Endothelial cell of umbilical vein (primary cell): ENCODE results near the gene INSRR. TPM values are rescaled to one million over a fixed set of nuclear protein-coding genes. Genes with fewer than 3 reads are reported as not detected.

Experiments
- BruUV-seq: library from RNA; stranded (reverse); fragments of 400-500 nt; replicated peaks from 2 replicates; lab custom pipeline; 2021; lab: Mats Ljungman, UMichigan
- CTCF ChIA-PET: fragments of 300-600, 350-600 bp; sonication (Branson Sonifier 250); formaldehyde crosslinking; loops from one replicate; lab custom pipeline; 2021; ENCODE audit warnings: antibody characterized with exemption, inconsistent platforms; lab: Charles Lee
- POLR2A ChIA-PET: fragments of 300-600, 350-600 bp; sonication (Branson Sonifier 250); formaldehyde crosslinking; loops from one replicate; lab custom pipeline; 2021; ENCODE audit warnings: antibody characterized with exemption, inconsistent platforms; lab: Charles Lee
- DNase-seq: peaks from one replicate; pipeline ENCODE4 v3.0.0-alpha.2; 2011; ENCODE audit warnings: low read depth, low spot score
- FAIRE-seq: peaks from 2 replicates; lab custom pipeline; 2011; peaks lifted over from hg19 to GRCh38; lab: Jason Lieb, UNC
- H2AFZ ChIP-seq: 2 replicates; pipeline ENCODE4 v1.6.0; 2012; ENCODE audit warnings: low read depth, low read length, control low read depth, inconsistent platforms
- H3K27ac ChIP-seq: 2 replicates; pipeline ENCODE4 v1.5.1; 2011; ENCODE audit warnings: low read depth, mild to moderate bottlenecking, control low read depth, low read length, moderate library complexity; ENCODE audit not compliant: insufficient read depth
- H3K27me3 ChIP-seq, 2 experiments: 2 replicates each; pipeline versions ENCODE4 v1.6.0 to v1.6.1; 2011; ENCODE audit warnings: low read length in 2 of 2, mixed read lengths in 1 of 2; ENCODE audit not compliant: control insufficient read depth in 2 of 2, insufficient read depth in 2 of 2
- H3K36me3 ChIP-seq, 2 experiments: 2 replicates in 1 of 2; 3 replicates in 1 of 2; pipeline ENCODE4 v1.5.1; 2011; ENCODE audit warnings: low read length in 2 of 2, mild to moderate bottlenecking in 1 of 2, moderate library complexity in 1 of 2; ENCODE audit not compliant: control insufficient read depth in 2 of 2, insufficient read depth in 2 of 2; ENCODE audit errors: extremely low read depth in 1 of 2
- H3K4me1 ChIP-seq: 3 replicates; pipeline ENCODE4 v1.5.1; 2011; ENCODE audit warnings: mild to moderate bottlenecking, low read length; ENCODE audit not compliant: control insufficient read depth, insufficient read depth; ENCODE audit errors: extremely low read depth
- H3K4me2 ChIP-seq: 2 replicates; pipeline ENCODE4 v1.6.1; 2011; ENCODE audit warnings: low read length, control low read depth, mixed read lengths; ENCODE audit not compliant: insufficient read depth
- H3K4me3 ChIP-seq, 3 experiments: fragments of 200-600 bp in 1 of 3; sonication (generic), shearing (Covaris generic) in 1 of 3; replicated peaks in 1 of 3; 2 replicates each; pipeline ENCODE4 v1.5.1; 2011 to 2016; ENCODE audit warnings: control low read depth in 3 of 3, low read length in 3 of 3, mild to moderate bottlenecking in 2 of 3, inconsistent platforms in 1 of 3, low read depth in 1 of 3, moderate library complexity in 1 of 3; ENCODE audit not compliant: insufficient read depth in 1 of 3
- H3K79me2 ChIP-seq: 2 replicates; pipeline ENCODE4 v1.6.0; 2012; ENCODE audit warnings: low read length, inconsistent platforms; ENCODE audit not compliant: control insufficient read depth, insufficient read depth
- H3K9ac ChIP-seq: replicated peaks from 2 replicates; pipeline ENCODE3; 2011; ENCODE audit warnings: low read length, control low read depth; ENCODE audit not compliant: insufficient read depth; ENCODE audit errors: extremely low read depth
- H3K9me1 ChIP-seq: replicated peaks from 3 replicates; pipeline ENCODE4 v1.6.0; 2011; ENCODE audit warnings: mild to moderate bottlenecking, low read length; ENCODE audit not compliant: control insufficient read depth, insufficient read depth; ENCODE audit errors: extremely low read depth
- H3K9me3 ChIP-seq: replicated peaks from 2 replicates; pipeline ENCODE4 v1.5.1; 2012; ENCODE audit warnings: low read length, inconsistent platforms; ENCODE audit not compliant: control insufficient read depth, insufficient read depth
- H4K20me1 ChIP-seq: replicated peaks from 2 replicates; pipeline ENCODE3; 2011; ENCODE audit warnings: mild to moderate bottlenecking, low read length; ENCODE audit not compliant: control insufficient read depth, insufficient read depth; ENCODE audit errors: extremely low read depth
- EZH2 ChIP-seq: IDR thresholded peaks from 2 replicates; pipeline ENCODE4 v1.6.1; 2012; ENCODE audit warnings: borderline replicate concordance, low read depth, mild to moderate bottlenecking, moderate library complexity, low read length, inconsistent platforms; ENCODE audit not compliant: severe bottlenecking
- FOS ChIP-seq: IDR thresholded peaks from 2 replicates; pipeline ENCODE4 v1.6.1; 2011; ENCODE audit warnings: mild to moderate bottlenecking, low read length, moderate library complexity, borderline replicate concordance; ENCODE audit not compliant: insufficient read depth
- GATA2 ChIP-seq: IDR thresholded peaks from 2 replicates; pipeline ENCODE4 v1.7.0; 2011; ENCODE audit warnings: low read depth, mild to moderate bottlenecking, moderate library complexity, mixed read lengths, low read length; ENCODE audit not compliant: insufficient read length, insufficient read depth
- JUN ChIP-seq: IDR thresholded peaks from 2 replicates; pipeline ENCODE4 v1.6.1; 2011; ENCODE audit warnings: borderline replicate concordance, low read depth; ENCODE audit not compliant: insufficient read length, insufficient read depth
- MYC ChIP-seq: IDR thresholded peaks from one replicate; pipeline ENCODE4 v1.6.1; 2011; ENCODE audit warnings: mild to moderate bottlenecking, low read depth, low read length
- POLR2A ChIP-seq: IDR thresholded peaks from 2 replicates; pipeline ENCODE4 v1.6.1; 2012; ENCODE audit warnings: low read depth, mild to moderate bottlenecking, control low read depth, low read length
- POLR2AphosphoS5 ChIP-seq: IDR thresholded peaks from 2 replicates; pipeline ENCODE4 v1.6.1; 2012; ENCODE audit warnings: low read depth, mild to moderate bottlenecking, control low read depth, low read length, moderate library complexity; ENCODE audit not compliant: insufficient read depth
- dilution Hi-C: fragments of 300-500 bp; cut with MboI; formaldehyde crosslinking; loops from one replicate; pipeline ENCODE4 v1.15.0; 2019; ENCODE audit warnings: low sequenced_read_pairs; ENCODE audit not compliant: extremely low pct_ligation_motif_present
- intact Hi-C: fragments of 100-400 bp; cut with micrococcal nuclease; formaldehyde crosslinking; loops from one replicate; pipeline ENCODE4 v1.10.0; 2022
- polyA plus RNA-seq, 4 experiments: library from polyadenylated mRNA; depleted of rRNA in 3 of 4; stranded (reverse) in 3 of 4; unstranded in 1 of 4; fragments of >200 nt; gene quantifications; 2 replicates each; pipeline versions ENCODE4 v1.2.1 to v1.2.3, GENCODE V29; 2011 to 2012; ENCODE audit warnings: missing spikeins in 1 of 4
- total RNA-seq: library from RNA; stranded (reverse); gene quantifications from 2 replicates; pipeline ENCODE4 v1.2.3, GENCODE V29; 2021
- TF ChIP-seq, protein P1 (sequence below): IDR thresholded peaks from 2 replicates; pipeline ENCODE4 v1.6.1; 2011; ENCODE audit not compliant: insufficient read depth, insufficient read length
- TF ChIP-seq, protein P2 (sequence below), 2 donors: IDR thresholded peaks; 1 replicate in 1 of 2; 2 replicates in 1 of 2; pipeline ENCODE4 v1.5.1; 2011; ENCODE audit warnings: low read length in 2 of 2, mild to moderate bottlenecking in 2 of 2, moderate library complexity in 2 of 2, control low read depth in 1 of 2, inconsistent platforms in 1 of 2, low read depth in 1 of 2; ENCODE audit not compliant: insufficient read depth in 1 of 2; ENCODE audit errors: extremely low read depth in 1 of 2

The INSRR gene
- total and polyA plus RNA-seq, 2 donors (not counting 3 experiments of a cell fraction or from before 2014, with no cell fraction given), result not detected

DNA sequence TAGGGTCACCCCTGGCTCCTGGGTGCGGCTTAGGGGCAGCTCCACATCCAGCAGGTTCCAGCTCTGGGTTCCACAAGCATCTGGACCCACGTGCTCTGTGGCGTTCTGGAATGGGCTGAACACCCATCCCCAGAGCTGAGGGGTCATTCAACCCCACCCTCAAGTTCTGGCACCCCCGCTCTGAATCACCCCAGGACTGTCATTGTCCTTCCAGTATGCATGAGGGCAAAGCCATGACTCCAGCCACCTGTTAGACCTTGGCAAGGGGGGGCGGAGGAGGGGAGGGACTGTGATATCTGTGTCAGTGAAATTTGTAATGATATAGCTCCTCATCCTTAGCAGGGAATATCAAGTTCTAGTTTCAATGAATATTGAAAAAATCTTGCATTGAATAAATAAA lies 12.3 kb downstream of the INSRR start:
- Histone ChIP-seq H3K4me1 (peaks cover 45% of the 10 kb centered on the region), H3K4me3 (no peak overlapping the region), H3K9me1 (no peaks in the 10 kb centered on the region), H3K79me2 (no peaks in the 10 kb centered on the region), H3K4me2 (no peak overlapping the region), H4K20me1 (no peaks in the 10 kb centered on the region), H3K27me3 (peaks cover 58 to 59% of the 10 kb centered on the region in 2 experiments), H3K27ac (no peak overlapping the region), H3K9ac (no peak overlapping the region), H3K9me3 (no peaks in the 10 kb centered on the region), H2AFZ (no peak overlapping the region), H3K36me3 (no peaks in the 10 kb centered on the region)
- TF ChIP-seq POLR2A (no peak), EZH2 (no peak), GATA2 (no peak), FOS (no peak), JUN (no peak), MYC (no peak), POLR2AphosphoS5 (no peak)
- TF ChIP-seq, protein P1, sequence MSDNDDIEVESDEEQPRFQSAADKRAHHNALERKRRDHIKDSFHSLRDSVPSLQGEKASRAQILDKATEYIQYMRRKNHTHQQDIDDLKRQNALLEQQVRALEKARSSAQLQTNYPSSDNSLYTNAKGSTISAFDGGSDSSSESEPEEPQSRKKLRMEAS, result no peak
- TF ChIP-seq, protein P2, sequence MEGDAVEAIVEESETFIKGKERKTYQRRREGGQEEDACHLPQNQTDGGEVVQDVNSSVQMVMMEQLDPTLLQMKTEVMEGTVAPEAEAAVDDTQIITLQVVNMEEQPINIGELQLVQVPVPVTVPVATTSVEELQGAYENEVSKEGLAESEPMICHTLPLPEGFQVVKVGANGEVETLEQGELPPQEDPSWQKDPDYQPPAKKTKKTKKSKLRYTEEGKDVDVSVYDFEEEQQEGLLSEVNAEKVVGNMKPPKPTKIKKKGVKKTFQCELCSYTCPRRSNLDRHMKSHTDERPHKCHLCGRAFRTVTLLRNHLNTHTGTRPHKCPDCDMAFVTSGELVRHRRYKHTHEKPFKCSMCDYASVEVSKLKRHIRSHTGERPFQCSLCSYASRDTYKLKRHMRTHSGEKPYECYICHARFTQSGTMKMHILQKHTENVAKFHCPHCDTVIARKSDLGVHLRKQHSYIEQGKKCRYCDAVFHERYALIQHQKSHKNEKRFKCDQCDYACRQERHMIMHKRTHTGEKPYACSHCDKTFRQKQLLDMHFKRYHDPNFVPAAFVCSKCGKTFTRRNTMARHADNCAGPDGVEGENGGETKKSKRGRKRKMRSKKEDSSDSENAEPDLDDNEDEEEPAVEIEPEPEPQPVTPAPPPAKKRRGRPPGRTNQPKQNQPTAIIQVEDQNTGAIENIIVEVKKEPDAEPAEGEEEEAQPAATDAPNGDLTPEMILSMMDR (IDR thresholded peaks at IDR 0.05; ENCODE audit: extremely low read depth in 1 of 2, insufficient read depth in 1 of 2, low read depth in 1 of 2, low read length in 2 of 2), result no peak
- no TSS peak for BruUV-seq
- FAIRE-seq, result no peak
- DNase-seq, result no peak
- intact Hi-C loops, result no loop called here
- CTCF ChIA-PET, result interaction anchor here (1.0 to 5.4 kb wide), 6 partner anchors 8 to 121 kb away, joined by 3 to 42 read pairs (median 4); partner anchors contain the start of genes INSRR and NTRK1
- dilution Hi-C loops, result no loop called here
- POLR2A ChIA-PET, result no interaction called here
